SK-N-SH treated with all-trans-retinoic acid at 6 μM for 48 hours (cell line): ENCODE measurements around the gene GNG10.

Source experiments
- ARNTL ChIP-seq: fragments of 450-650 bp; formaldehyde crosslinking; IDR thresholded peaks from 2 replicates; pipeline ENCODE4 v1.5.0; 2020; ENCODE audit warnings: low read depth, mild to moderate bottlenecking, moderate library complexity, borderline replicate concordance
- ZC3H10 ChIP-seq: fragments of 250-450 bp; sonication (Bioruptor Pico); IDR thresholded peaks from 2 replicates; pipeline ENCODE4 v1.5.1; 2021; ENCODE audit warnings: mild to moderate bottlenecking, moderate library complexity
- ZNF8 ChIP-seq: fragments of 450-650 bp; formaldehyde crosslinking; IDR thresholded peaks from 2 replicates; pipeline ENCODE4 v1.5.0; 2020; ENCODE audit warnings: mild to moderate bottlenecking, moderate library complexity
- TF ChIP-seq, protein P1 (sequence below): fragments of 250-450 bp; sonication (Bioruptor Pico); IDR thresholded peaks from 2 replicates; pipeline ENCODE4 v1.8.0; 2020; ENCODE audit warnings: mild to moderate bottlenecking, moderate library complexity, borderline replicate concordance
- TF ChIP-seq, protein P2 (sequence below): fragments of 250-450 bp; sonication (Bioruptor Pico); IDR thresholded peaks from 2 replicates; pipeline ENCODE4 v1.5.1; 2020; ENCODE audit warnings: low read depth, mild to moderate bottlenecking, moderate library complexity
- TF ChIP-seq, protein P3 (sequence below): fragments of 250-450 bp; sonication (Bioruptor Pico); IDR thresholded peaks from 2 replicates; pipeline ENCODE4 v1.5.1; 2021; ENCODE audit warnings: mild to moderate bottlenecking, moderate library complexity

DNA sequence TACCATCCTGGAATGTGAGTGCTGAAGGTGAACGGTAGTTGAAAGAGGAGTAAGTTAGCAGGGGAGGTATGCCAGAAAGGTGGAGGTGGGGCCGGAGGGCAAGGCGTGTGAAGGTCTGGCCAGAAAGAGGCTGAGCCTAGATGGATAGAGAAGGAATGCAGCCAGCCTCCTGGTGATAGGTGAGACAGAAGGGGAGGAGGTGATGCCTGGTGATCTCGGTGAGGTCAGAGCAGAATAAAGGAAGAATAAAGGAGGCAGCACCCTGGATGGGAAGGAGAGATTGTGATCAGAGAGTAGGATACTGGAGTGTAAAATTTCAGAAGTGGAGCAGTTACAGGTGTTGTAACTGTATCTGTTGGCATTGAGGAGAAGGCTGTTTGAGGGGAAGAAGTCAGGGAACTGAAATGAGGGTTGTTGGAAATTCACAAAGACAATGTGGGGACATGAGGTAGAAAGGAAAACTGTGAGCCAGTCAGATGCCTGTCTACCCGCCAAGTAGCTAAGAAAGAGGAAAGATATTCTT, 2.0 kb downstream of the GNG10 start:
- TF ChIP-seq, protein P1, sequence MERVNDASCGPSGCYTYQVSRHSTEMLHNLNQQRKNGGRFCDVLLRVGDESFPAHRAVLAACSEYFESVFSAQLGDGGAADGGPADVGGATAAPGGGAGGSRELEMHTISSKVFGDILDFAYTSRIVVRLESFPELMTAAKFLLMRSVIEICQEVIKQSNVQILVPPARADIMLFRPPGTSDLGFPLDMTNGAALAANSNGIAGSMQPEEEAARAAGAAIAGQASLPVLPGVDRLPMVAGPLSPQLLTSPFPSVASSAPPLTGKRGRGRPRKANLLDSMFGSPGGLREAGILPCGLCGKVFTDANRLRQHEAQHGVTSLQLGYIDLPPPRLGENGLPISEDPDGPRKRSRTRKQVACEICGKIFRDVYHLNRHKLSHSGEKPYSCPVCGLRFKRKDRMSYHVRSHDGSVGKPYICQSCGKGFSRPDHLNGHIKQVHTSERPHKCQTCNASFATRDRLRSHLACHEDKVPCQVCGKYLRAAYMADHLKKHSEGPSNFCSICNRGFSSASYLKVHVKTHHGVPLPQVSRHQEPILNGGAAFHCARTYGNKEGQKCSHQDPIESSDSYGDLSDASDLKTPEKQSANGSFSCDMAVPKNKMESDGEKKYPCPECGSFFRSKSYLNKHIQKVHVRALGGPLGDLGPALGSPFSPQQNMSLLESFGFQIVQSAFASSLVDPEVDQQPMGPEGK (CRISPR knock-in tag), result no peak
- TF ChIP-seq ARNTL (CRISPR knock-in tag) (no peak), ZNF8 (CRISPR knock-in tag) (no peak), ZC3H10 (CRISPR knock-in tag) (no peak)
- TF ChIP-seq, protein P2, sequence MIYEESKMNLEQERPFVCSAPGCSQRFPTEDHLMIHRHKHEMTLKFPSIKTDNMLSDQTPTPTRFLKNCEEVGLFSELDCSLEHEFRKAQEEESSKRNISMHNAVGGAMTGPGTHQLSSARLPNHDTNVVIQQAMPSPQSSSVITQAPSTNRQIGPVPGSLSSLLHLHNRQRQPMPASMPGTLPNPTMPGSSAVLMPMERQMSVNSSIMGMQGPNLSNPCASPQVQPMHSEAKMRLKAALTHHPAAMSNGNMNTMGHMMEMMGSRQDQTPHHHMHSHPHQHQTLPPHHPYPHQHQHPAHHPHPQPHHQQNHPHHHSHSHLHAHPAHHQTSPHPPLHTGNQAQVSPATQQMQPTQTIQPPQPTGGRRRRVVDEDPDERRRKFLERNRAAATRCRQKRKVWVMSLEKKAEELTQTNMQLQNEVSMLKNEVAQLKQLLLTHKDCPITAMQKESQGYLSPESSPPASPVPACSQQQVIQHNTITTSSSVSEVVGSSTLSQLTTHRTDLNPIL (CRISPR knock-in tag), result no peak
- TF ChIP-seq, protein P3, sequence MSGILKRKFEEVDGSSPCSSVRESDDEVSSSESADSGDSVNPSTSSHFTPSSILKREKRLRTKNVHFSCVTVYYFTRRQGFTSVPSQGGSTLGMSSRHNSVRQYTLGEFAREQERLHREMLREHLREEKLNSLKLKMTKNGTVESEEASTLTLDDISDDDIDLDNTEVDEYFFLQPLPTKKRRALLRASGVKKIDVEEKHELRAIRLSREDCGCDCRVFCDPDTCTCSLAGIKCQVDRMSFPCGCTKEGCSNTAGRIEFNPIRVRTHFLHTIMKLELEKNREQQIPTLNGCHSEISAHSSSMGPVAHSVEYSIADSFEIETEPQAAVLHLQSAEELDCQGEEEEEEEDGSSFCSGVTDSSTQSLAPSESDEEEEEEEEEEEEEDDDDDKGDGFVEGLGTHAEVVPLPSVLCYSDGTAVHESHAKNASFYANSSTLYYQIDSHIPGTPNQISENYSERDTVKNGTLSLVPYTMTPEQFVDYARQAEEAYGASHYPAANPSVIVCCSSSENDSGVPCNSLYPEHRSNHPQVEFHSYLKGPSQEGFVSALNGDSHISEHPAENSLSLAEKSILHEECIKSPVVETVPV (CRISPR knock-in tag), result no peak
